ENCODE data around the gene EXOSC7. TPM values are rescaled to one million over a fixed set of nuclear protein-coding genes. Genes with fewer than 3 reads are reported as not detected.
"Not testable (repeated sequence)": the region's sequence is repeated elsewhere in the genome, so short reads cannot be mapped to it uniquely, and the experiment has no call there.

EXOSC7 gene
- total RNA-seq, 4 donors from 2014 or later = 20.3 to 46.4 (median 38.8) TPM

GRCh38 chr3:44939581-44940036, 36.4 kb upstream of the EXOSC7 start:
- H3K4me3 ChIP-seq = no peak overlapping the region
- in situ Hi-C loops (cut with MboI; ENCODE audit: low pct_ligation_motif_present in 1 of 4, low pct_unique_long_range_greater_than_20kb in 1 of 4, low sequenced_read_pairs in 3 of 4) (no loop called here), intact Hi-C loops (cut with DNase I; ENCODE audit: low total_unique reads) (no loop called here)
- H3K36me3 ChIP-seq = peaks cover 0 to 31% (median 15%) of the 10 kb centered on the region in 4 donors
- H3K27ac ChIP-seq = no peak overlapping the region
- H3K4me1 ChIP-seq = no peaks in the 10 kb centered on the region
- H3K27me3 ChIP-seq = no peaks in the 10 kb centered on the region
- WGBS, 2 donors (ENCODE audit: low coverage in 1 of 2) = 54 to 79% methylated on average over 2 to 6 of the region's 6 CpGs
- TF ChIP-seq POLR2A (IDR thresholded peaks at IDR 0.05) = no peak
- no peak for TF ChIP-seq CTCF (IDR thresholded peaks at IDR 0.05)
- TF ChIP-seq EP300 (IDR thresholded peaks at IDR 0.05; ENCODE audit: low read depth) = no peak
- TF ChIP-seq POLR2AphosphoS5 (IDR thresholded peaks at IDR 0.05) = no peak
- no peak for DNase-seq
- no peaks in the 10 kb centered on the region for H3K9me3 ChIP-seq

- 91 to 92% methylated on average over 2 to 9 of the region's 9 CpGs for whole genome bisulfite sequencing, 2 donors (ENCODE audit: low coverage in 1 of 2)
- in situ Hi-C loops (cut with MboI; ENCODE audit: low pct_ligation_motif_present in 1 of 4, low pct_unique_long_range_greater_than_20kb in 1 of 4, low sequenced_read_pairs in 3 of 4) = no loop called here
Measured at GRCh38 chr3:44942202-44942921, 33.7 kb upstream of the EXOSC7 start.

GRCh38 chr3:44948239-44948638, 27.8 kb upstream of the EXOSC7 start:
- 94 to 100% methylated on average over 1 to 3 of the region's 3 CpGs for WGBS, 2 donors (ENCODE audit: low coverage in 1 of 2)
- H3K4me3 ChIP-seq = no peak overlapping the region
- H3K27me3 ChIP-seq = no peaks in the 10 kb centered on the region
- no peaks in the 10 kb centered on the region for H3K9me3 ChIP-seq
- no peaks in the 10 kb centered on the region for H3K4me1 ChIP-seq
- peaks cover 0 to 14% (median 5%) of the 10 kb centered on the region in 4 donors for H3K36me3 ChIP-seq
- intact Hi-C loops (cut with DNase I; ENCODE audit: low total_unique reads) = no loop called here
- TF ChIP-seq POLR2A (IDR thresholded peaks at IDR 0.05) = no peak
- no peak for TF ChIP-seq EP300 (IDR thresholded peaks at IDR 0.05; ENCODE audit: low read depth)
- no peak for TF ChIP-seq CTCF (IDR thresholded peaks at IDR 0.05)
- no peak for TF ChIP-seq POLR2AphosphoS5 (IDR thresholded peaks at IDR 0.05)
- in situ Hi-C loops (cut with MboI; ENCODE audit: low pct_ligation_motif_present in 1 of 4, low pct_unique_long_range_greater_than_20kb in 1 of 4, low sequenced_read_pairs in 3 of 4) = no loop called here
- DNase-seq = no peak
- no peak overlapping the region for H3K27ac ChIP-seq

More at GRCh38 chr3:44942202-44942921, 33.7 kb upstream of the EXOSC7 start:
- Histone ChIP-seq H3K36me3 (peaks cover 0 to 37% (median 17%) of the 10 kb centered on the region in 4 donors), H3K27me3 (no peaks in the 10 kb centered on the region), H3K4me1 (no peaks in the 10 kb centered on the region), H3K9me3 (no peaks in the 10 kb centered on the region), H3K27ac (no peak overlapping the region), H3K4me3 (no peak overlapping the region)
- no peak for TF ChIP-seq CTCF (IDR thresholded peaks at IDR 0.05)
- TF ChIP-seq POLR2AphosphoS5 (IDR thresholded peaks at IDR 0.05) = no peak
- no peak for TF ChIP-seq EP300 (IDR thresholded peaks at IDR 0.05; ENCODE audit: low read depth)
- TF ChIP-seq POLR2A (IDR thresholded peaks at IDR 0.05) = no peak
- no peak for DNase-seq
- intact Hi-C loops (cut with DNase I; ENCODE audit: low total_unique reads) = no loop called here

- H3K4me1 ChIP-seq; H3K9me3 ChIP-seq; H3K27me3 ChIP-seq; intact Hi-C loops (cut with DNase I; ENCODE audit: low total_unique reads); H3K4me3 ChIP-seq; in situ Hi-C loops (cut with MboI; ENCODE audit: low pct_ligation_motif_present in 1 of 4, low pct_unique_long_range_greater_than_20kb in 1 of 4, low sequenced_read_pairs in 3 of 4); H3K36me3 ChIP-seq; H3K27ac ChIP-seq; DNase-seq: not testable (repeated sequence)
- WGBS, 2 donors (ENCODE audit: low coverage in 1 of 2) = 100% methylated on average over 4 of the region's 4 CpGs; no CpG with 5 or more reads in 1 of the 2 donors
Measured at GRCh38 chr3:44949770-44950169, 26.3 kb upstream of the EXOSC7 start.

All from transverse colon (tissue), 4 donors.